Measurements from ENCODE around the gene SLC22A24.
"Not testable (repeated sequence)": the region's sequence is repeated elsewhere in the genome, so short reads cannot be mapped to it uniquely, and the experiment has no call there.

SLC22A24 gene

GRCh38 chr11:63144121-63144520 lies at the start of gene SLC22A24:
Gene SLC22A24 (minus strand): TSS chr11:63144221. CDS start chr11:63143779, 442 bp downstream.
- no peak for DNase-seq

GRCh38 chr11:63180536-63180935 lies 36.5 kb upstream of the SLC22A24 start:
- no peak for DNase-seq

GRCh38 chr11:63179432-63180041 lies 35.5 kb upstream of the SLC22A24 start:
- DNase-seq = no peak

- no peak for DNase-seq
These were observed 33.9 kb upstream of the SLC22A24 start for GRCh38 chr11:63177872-63178271.

- no peak for DNase-seq
These were observed 21.8 kb upstream of the SLC22A24 start for GRCh38 chr11:63165706-63166310.

- no peak for DNase-seq
These were observed 11.8 kb upstream of the SLC22A24 start for GRCh38 chr11:63155794-63156193.

GRCh38 chr11:63146581-63146980 lies 2.6 kb upstream of the SLC22A24 start:
- DNase-seq = no peak

- DNase-seq = no peak
These were observed 1.6 kb downstream of the SLC22A24 start for GRCh38 chr11:63142459-63142858.

- DNase-seq = no peak
These were observed 10.8 kb downstream of the SLC22A24 start for GRCh38 chr11:63132985-63133775.

GRCh38 chr11:63099555-63099954 lies 44.5 kb downstream of the SLC22A24 start:
- no peak for DNase-seq

GRCh38 chr11:63080682-63081081 lies 63.3 kb downstream of the SLC22A24 start:
- no peak for DNase-seq

GRCh38 chr11:63046203-63046602 lies 97.8 kb downstream of the SLC22A24 start:
- DNase-seq = not testable (repeated sequence)

GRCh38 chr11:63042596-63042995 lies 101.4 kb downstream of the SLC22A24 start:
- DNase-seq = no peak

- DNase-seq = no peak
These were observed 111.6 kb downstream of the SLC22A24 start for GRCh38 chr11:63032457-63032856.

Measured in CD4-positive, alpha-beta T cell treated with Interferon gamma for 1 hour (primary cell).